Stimulated activated CD8-positive, alpha-beta memory T cell treated with anti-CD3 and anti-CD28 coated beads, Interleukin-12 subunit alpha, Interleukin-12 subunit beta, amount 100 ng/mL, for 1 hour (primary cell): ENCODE results near the gene C1QTNF7.

ENCODE experiments used
- DNase-seq: peaks from one replicate; pipeline ENCODE4 v3.0.0-alpha.2; 2020; ENCODE audit warnings: low read depth

Gene C1QTNF7

DNA sequence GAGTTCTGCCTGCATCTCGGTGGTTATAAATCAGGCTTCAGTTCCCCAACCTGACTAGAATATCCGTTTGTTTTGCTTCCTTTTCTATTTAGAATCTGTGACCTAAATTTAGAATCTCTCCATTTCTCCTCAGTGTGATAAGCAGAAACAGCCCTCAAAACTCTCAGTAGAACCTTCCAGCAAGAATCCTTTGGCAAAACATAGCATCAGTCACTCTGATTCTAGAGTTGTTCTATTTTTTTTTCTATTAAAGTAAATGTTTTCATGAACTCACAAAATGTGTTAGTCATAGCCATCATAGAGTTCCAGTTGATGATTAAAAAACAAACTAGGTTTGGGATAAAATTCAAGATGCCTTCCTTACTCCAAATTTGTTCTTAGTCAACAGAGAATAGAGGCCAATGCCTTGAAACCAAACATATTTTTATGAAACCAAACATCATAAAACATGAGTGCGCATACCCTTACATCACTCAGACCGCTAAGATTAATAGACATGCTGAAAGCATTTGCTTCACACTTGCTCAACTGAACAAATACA is 13.2 kb upstream of the C1QTNF7 start:
- DNase-seq = no peak

DNA sequence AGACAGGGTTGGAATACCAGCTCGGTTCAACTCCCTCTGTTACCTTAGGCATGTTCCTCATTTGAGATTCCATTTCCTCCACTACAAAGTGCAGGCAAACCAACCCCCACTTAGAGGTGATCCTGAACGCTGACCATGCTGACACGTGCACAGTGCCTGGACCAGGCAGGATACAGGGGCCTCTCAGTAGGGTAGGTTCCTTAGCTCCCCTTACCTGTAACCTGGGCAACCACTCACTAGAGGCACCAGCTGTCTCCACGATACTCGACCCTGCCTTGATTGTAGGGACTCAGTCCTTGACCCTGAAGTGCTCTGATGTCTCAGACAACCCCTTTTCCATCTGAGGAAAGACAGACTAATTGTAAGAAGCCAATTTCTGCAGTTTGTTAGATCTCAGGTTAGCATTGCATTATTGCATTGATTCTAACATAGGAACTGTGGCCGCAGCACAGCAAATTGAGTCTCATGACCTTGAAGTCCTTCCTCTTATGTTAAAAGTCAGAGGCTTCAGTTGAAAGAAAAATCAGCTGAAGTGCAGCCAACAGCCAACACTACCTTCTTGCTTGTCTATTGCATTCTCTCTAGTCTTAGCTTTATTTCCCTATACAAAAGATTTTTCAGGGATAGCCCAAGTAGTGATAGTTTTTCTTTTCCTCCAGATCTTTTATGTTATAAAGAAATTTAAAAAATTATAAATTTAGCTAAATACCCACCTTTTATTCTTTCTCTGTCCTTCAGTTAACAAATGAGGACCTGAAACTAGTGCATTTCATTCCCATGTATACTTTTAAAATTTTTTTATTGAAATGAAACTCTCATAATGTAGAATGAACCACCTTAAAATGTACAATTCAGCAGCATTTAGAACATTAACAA is 11.2 kb upstream of the C1QTNF7 start:
- no peak for DNase-seq

DNA sequence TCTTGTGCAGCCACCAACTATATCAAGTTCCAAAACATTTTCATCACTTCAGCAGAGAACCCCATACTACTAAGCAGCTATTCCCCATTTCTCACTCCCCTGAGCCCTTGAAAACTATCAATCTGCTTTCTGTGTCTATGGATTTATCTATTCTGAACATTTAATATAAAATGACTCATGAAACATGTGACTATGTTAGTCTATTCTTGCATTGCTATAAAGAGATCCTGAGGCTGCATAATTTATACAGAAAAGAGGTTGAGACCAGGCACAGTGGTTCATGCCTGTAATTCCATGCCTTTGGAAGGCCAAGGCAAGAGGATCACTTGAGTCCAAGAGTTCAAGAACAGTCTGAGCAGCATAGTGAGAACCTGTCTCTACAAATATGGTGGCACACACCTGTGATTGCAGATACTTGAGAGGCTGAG is 10.6 kb upstream of the C1QTNF7 start:
- DNase-seq = no peak

DNA sequence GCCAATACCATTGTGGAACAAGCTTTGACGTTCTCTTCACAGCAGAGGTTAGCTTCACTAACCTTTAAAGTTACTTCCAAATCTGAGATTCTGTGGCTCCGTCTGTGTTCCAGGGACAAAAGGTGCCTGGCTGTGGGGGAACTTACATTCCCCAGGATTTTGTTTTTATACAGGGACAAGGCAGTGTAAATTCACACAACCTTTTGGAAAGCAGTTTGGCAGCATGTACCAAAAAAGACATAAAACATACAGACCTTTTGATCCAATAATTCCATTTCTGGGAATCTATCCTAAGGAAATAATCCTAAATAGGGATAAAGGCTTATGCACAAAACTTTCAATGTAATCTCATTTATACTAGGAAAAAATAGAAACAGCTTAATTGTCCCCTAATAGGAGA is 8.9 kb upstream of the C1QTNF7 start:
- no peak for DNase-seq

DNA sequence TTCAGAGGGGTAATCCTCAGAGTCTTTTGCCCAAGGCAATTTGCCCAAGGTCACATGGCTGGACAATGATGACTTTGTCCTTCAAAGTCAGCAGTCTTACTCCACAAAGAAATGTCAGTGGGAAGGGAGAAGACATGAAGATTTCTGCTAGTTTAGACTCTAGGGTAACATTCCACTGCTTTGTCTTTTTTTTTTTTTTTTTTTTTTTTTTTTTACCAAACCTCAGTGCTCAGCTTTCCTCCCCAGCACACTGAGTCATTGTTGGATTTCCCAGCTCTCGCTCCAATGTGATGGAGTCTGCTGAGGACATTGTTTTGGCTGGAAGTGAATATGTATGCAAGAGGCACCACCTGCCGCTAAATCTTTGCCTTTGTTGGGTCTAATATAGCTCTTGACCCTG is 7.2 kb upstream of the C1QTNF7 start:
- DNase-seq = no peak

DNA sequence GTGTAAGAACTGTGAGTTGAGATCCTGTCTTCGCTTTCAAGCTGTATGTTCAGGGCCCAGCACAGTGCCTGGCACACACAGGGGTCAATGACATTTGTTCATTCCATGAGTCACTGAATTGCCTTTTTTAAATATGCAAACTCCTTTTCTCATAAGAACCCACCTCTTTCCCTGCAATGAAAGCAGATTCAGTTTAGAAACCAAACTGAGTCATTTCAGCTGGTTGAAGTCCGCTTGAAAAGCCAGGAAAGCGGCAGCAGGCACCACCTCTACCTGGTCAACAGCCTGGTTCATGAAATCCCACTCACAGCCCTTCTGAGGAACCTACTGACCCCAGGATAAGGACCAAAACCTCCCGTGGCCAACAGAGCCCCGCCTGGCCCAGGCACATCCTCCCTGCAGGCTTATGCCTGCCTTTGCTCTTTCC is 4.5 kb upstream of the C1QTNF7 start:
- DNase-seq = no peak

DNA sequence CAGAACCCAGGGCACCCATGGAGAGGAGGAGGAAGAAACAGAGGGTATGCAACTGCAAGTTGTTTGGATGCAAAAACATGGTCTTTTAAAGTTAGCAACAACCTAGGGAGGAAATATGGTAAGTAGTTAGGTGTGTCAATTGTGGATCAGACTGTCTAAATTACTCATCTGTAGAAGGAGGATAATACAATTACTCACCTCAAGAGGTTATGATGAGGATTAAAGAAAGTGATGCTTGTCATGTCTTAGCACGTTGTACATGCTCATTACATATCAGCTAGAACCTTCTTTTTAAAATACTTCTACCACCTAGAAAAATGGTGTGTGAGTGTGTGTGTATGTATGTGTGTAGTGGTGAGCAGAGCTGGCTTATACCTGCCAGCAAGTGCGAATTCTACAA is 2.3 kb upstream of the C1QTNF7 start:
- DNase-seq = no peak

DNA sequence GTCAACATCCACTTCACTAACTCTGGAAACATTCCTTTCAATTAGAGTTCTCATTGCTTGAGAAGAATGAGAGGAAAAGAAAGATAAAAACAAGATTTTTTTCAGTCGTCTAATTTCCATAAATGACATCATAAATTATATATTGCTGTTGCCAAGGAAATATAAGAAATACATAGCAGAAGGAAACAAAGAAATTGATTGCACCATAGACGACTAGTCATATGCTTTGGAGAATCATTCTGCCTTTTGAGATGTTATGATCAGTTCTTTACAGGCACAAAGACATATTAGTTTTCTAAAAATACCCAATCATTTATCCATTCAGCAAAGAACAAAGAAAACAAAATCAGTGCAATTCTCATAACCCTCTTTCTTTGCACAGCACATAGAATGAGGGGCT is 672 bp upstream of the C1QTNF7 start:
- DNase-seq = no peak

DNA sequence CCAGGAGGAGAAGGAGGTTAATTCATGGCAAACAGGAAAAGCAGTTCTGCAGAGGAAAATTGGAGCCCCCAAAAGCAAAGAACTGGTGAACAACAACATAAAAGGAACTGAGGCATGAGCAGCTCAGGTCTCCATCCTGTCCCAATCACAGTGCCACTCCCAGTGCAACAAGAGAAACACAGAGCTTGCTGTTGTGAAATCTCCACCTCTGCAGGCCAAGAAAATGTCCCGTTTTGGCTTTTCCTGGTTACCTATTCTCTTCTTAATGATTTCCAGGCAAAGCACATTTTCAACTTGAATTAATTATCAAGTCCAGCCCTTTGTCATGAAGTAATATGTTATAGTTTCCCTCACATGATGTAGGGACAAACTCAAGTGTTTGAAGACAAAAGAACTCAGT is 778 bp downstream of the C1QTNF7 start:
- DNase-seq = no peak

DNA sequence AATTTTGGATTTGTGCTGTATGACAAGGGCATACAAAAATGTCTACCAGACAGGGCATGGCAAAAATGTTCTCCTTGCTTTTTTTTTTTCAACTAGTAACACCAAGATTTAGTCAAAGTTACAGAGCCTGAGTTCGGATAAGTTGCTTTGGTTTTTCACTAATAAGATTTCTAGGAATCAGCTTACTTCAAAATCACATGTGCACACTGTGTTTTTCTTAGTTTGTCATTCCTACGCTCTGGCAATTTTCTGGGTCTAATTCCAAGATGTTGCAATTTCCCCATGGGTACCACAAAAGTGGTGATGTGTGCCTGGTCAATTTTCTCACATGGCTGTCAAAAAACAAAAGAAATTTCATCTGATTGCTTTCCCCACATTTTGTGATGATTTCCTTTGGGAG is 6.3 kb downstream of the C1QTNF7 start:
- DNase-seq = no peak

DNA sequence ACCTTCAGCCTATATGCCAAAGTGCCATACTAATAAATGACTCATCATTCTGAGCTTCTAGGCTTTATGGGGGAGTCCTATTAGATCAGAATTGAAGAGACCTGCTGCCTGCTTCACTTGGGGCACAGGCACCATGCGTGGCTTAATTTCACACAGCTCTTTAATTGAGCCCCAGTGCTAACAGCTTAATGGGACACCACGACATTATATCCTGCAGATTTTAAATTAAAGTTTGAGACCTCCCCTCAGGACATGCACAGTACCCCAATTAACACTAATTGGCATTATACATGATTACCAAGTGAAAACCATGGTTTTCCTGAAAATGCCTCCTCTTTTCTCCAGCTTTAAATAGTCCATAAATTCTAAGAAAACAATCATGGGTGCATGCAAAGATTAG is 6.8 kb downstream of the C1QTNF7 start:
- DNase-seq = no peak

DNA sequence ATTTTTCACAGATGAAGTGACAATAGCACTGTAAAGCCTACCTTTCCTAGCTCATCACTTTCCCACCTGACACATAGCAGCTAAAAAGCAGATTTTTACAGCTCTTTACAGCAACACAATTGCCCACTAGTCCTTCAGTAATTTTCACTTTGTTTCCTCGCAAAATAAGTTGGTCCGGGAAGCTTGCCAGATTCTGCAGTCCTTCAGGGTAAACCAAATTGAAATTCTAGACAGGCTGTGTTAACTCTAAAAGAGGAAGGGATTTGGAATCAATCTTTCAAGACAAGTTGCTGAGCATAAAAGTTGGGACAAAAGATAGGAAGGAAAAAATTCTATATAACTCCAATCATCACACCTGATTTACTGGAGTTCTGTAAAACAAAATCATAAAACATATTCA is 8.7 kb downstream of the C1QTNF7 start:
- no peak for DNase-seq

DNA sequence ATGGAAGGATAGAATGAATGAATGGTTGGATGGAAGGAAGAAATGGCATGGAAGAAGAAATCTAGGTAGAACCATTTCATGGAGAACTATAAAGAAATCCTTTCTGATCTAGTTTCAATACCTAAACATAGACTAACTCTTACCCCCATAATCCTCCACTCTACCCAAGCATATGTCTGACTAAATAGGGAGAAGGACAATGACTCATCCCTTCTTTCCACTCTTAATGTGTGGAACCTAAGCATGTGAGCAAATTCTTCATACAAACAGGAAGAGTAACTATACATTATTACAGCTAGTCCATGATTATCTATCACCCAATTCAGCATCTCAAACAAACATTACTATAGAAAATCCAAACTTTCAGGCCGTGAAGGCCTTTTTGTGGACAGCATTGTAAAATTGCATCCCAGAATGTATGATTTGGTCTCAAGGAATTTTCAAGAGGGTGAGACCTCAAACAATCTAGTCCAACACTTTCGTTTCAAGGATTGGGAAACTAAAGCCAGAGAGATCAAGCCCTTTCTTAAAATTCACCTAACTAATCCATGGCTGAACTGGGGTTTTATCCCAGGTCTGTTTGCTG is 11.2 kb downstream of the C1QTNF7 start:
- no peak for DNase-seq

DNA sequence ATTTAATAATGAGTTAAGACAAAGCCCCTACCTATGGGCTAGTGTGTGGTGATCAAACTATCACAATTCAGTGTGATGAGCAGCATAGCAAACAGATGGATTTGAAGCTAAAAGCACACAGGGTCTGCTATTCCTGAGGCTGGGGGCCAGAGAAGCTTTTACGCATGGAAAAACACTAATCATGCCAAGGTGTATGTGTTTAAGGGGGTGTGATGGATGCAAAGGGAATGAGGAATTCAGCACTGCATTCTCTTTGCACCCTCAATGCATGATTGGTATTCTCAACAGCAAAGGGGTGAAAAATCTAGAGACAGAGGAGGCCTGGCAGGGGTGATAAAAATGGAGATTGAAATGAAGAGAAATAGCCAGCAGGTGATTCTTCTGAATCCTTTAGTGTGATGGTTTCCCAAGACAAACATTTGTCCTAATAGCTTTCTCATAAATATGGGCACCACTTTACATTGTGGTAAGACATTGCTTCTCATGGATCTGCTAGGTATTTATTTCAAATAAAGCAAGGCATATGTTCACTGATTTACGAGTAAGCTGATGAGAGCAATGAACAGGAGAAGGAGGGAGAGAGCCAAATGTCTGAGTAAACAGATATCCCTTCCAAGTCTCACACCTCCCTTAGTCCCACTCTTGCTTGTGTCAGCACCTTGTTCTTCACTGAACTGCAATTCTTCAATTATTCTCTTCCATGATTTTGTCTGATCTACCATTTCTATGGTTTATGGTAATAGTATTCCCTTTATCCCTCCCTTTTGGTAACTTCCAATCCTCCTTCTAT is 15.7 kb downstream of the C1QTNF7 start:
- DNase-seq = no peak

DNA sequence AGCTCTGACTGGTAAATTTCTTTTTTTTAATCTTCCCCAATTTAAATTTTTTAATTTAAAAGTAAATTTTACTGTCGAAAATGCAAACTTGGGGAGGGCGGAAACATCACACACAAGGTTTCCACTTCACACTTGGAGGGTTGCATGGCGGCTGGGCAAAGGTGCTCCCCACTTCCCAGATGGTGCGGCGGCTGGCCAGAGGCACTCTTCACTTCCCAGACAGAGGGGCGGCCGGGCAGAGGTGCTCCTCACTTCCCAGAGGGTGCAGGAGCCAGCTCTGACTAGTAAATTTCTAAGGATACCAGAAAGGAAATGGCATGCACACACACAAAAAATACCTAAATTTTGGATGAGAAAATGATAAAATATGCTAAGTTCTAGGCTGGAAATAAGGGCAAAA is 16.4 kb downstream of the C1QTNF7 start:
- no peak for DNase-seq

DNA sequence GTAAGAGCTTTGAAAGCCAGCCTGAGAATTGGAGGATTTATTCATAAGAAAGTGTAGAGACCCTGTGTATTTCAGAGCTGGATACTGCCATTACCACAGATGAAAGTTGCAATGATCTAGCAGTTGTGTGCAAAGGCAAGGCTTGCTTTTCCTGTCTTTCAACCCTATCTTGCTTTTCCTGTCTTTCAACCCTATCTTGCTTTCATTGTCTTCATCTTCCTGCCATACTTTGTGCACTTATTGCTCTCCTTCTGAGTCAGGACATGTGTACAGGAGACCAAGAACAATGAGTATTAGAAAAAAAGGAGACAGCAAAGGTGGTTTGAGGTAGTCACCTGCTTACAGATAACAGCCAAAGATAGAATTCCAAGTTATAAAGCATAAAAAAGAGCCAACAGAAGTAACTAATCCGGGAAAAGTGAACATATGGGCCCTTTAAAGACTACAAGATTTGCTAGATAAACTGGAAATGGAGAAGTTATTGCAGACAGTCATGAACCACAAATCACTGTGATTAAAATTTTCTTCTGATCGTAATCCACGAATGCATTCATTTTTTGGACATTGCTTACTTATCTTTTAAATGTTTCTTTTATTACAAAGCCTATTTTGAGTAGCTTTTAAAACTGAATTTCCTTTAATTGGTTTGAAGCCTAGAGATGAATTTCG is 17.2 kb downstream of the C1QTNF7 start:
- DNase-seq = no peak

DNA sequence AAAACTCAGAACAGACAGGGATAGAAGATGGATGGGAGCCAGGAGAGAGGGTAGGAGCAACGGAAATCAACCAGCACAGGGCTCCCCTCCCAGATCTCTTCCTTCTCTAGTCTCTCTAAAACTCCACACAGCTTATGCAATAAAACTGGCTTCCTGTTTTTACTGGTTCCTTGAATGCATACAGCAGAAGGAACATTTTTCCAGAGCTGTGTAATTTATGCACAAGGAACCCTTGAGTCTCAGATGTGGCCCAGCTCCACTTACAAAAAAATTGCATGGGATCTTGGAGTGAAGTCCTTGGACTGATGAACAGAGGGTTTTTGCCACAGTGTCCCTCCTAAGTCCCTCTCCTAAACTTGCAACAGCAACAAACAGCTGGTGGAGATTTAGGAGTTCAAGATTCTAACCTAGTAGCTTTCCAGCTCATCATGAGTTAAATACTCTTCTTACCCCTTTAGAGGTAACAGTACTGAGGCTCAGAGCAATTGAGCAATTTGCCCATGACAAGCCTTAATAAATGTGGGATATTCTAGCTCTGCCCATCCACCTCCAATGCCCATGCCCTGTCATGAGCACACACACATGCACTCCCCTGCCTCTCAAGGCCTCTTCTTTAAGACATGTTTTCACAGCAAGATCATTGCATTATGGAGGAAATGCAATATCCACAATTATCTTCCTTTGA is 23.5 kb downstream of the C1QTNF7 start:
- no peak for DNase-seq

DNA sequence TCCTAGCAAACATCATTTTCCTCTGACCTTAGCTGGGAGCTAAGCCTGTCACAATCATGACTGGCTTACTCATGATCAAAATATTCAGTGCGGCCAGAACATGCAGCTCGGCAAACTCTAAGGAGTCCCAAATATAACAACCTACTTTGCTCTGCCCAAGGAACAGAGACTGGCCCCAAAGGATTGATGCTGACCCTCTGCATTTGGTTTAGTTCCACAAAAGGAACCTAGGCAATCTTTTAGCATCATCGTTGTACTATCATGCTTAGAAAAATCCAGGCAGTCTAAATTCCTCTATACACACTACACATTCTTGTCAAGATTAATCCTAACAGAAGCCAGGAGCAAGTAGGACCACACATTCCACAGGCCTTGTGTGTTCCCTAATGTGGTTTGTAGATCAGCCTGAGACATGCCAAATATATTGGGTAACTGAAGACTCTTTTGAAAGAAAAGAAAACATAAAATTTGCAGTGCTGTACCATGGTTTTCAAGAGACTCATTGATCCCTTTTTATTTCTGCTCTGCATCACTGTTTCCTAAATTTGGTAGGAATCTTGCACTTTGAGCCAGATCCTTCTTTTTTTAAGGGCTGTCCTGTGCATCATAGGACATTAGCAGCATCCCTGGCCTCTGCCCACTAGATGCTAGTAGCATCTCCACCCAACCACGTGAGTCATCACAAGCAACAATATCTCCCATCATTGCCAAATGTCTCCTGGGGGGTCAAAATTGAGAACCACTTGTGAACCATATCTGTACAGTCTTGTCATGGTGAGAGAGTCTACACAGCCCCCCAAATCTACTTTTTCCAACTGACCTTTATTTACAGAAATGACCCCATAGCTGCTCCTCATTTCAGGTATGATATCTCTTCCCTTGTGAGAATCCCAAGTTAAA is 24.3 kb downstream of the C1QTNF7 start:
- DNase-seq = no peak

DNA sequence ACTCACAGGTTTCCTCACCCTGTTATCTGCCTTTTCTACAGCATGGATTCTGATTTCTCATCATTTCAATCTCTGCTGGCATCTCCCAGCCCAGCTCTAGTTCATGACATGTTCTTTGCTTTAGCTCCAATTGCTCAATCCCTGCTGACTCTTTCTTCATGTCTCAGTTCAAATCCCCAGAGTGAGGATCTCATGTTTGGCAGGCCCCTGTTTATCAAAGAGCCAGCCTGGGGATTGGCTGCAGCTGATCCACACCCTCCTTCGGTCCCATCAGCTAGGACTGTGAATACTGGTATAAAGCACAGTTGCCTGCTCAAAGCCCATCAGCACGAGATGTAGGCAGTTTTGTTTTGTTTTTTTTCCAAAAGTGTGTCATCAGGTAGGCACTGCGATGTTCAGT is 27.5 kb downstream of the C1QTNF7 start:
- DNase-seq = no peak

DNA sequence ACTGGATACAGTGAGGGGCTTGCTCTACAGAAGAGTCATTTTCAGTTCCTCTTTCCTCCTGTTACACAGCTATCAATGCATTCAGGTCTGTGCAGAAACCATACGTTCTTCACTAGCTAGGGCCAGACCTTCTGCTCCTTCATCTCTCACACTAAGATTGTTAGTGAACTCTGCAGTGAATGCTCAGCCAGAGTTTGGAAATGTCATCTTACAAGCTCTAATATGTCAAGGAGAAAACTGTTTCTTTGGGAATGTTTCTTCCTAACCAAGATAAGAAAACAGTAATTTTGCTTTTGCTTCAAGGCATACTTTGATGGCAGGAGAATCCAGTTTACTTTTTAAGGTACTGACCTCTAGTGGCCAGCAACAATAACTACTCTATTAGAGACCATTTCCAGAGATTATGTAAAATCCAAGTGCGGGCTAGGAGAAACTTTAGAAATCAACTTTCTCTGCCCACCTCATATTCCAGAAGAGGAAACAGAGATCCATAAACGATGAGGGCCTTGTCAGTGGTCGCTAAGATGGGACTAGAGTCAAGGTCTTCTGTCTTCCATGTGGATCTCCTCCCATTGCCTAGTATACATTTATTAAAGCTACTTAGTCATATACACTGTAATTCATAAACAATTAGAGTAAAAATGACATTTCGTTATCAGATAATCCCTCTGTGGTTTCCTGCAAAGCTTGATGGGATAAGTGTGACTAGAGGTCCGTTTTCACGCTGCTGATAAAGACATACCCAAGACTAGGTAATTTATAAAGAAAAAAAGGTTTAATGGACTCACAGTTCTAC is 29.8 kb downstream of the C1QTNF7 start:
- DNase-seq = no peak
